NCI-H1417 treated with DMSO at 0.1 percent for 48 hours (cell line): ENCODE results near the gene FILIP1L.
"Not testable (repeated sequence)": the region's sequence is repeated elsewhere in the genome, so short reads cannot be mapped to it uniquely, and the experiment has no call there.

Source experiments
- DNase-seq: peaks from one replicate; lab custom pipeline; 2025; lab: John Stamatoyannopoulos, UW

The FILIP1L gene

DNA sequence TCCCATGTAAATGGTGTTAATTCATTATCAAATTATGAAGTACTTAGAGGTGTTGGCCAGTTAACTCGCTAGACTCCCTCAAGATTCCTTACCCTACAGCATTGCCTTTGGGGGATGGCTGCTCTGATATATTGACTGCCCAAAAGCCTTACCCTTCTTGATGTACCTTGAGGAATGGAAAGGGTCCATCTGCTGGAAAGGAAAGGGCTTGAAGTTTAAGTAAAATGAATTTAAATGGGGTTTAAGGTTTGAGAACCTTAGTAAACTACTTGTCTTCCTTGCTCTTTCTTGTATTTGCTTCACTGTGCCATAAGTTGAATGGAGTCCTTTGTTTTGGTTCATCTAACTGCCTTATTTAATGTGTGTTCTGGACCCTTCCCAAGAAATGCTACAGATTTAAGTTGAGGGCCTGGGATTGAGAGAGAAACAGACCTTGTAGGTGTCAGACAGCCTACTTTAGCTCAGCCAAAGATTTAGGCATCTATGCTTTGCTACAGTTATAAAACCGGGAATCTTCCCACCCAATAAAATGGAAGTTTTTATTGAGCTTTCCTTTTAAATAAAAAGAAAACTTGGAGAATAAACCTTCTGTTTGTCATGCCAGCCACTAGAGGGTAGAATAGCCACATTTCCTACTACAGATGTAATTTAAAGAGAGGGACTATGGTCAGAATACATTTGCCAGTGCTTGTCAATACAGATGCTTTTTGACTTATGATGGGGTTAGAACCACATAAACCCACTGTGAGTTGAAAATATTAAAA lies 271.3 kb downstream of the FILIP1L start:
- DNase-seq: peak; percentile 40

DNA sequence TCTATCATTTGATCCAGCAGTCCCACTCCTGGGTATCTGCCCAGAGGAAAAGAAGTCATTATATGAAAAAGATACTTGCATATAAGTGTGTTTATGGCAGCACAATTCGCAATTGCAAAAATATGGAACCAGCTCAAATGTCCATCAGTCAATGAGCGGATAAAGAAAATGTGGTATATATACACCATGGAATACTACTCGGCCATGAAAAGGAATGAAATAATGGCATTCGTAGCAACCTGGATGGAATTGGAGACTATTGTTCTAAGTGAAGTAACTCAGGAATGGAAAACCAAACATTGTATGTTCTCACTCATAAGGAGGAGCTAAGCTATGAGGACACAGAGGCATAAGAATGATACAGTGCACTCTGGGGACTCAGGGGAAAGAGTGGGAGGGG lies 272.4 kb downstream of the FILIP1L start:
- DNase-seq: not testable (repeated sequence)

GRCh38 chr3:99839613-99840012 lies 274.7 kb downstream of the FILIP1L start:
- DNase-seq: no peak

- DNase-seq: no peak
These were observed 275.5 kb downstream of the FILIP1L start for GRCh38 chr3:99838755-99839154.

DNA sequence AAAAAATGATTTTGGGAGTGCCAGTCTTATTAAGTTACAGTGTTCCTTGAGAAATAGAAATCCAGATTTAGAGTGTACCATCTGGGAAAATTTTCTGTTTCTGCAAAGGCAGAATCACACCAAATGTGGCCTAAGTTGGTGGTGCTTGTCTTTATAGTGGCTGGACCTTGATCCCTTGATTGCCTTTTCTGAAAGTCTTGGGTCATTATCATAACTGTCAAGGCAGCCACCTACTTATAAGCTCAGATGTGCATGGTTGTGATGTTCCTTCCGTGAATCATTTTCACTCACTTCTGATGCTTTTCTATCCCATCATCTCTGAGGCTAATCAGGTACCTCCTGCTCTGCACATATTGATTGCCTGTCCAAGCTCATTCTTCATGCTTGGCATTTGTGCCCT lies 276.6 kb downstream of the FILIP1L start:
- no peak for DNase-seq

- no peak for DNase-seq
These were observed 277.6 kb downstream of the FILIP1L start for GRCh38 chr3:99836681-99837080.

DNA sequence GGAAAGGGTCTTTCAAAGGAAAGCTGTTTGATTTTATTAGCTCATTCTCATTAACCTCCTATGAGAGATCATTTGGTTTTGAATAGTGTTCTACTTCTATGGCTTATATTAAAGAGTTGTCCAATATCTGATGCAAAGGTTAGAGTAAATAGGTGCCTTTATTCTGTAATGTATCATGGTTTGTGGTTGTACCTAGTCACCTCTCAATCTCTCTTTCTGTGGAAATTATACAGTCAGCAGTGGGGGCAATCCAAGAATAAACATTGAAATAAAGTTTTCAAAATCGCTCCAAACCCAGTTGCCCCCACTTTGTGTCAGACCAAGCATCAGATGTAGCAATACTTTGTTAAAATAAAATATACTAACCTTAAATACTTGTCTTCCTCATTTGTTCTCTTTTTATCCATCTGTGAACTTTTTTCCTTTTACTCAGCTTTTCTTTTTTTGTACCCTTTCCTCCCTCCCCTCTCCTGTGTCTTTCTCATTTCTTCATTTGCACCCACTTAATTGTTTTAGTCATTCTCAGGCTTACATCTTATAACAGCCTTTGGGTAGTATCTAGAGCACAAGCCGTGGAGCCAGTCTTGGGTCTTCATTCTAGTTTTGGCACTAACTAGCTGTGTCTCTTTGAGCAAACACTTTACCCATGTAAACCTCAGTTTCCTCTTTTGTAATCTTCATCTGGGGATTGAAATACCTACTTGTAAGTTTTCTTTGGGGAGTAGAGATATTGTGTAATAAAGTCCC lies 279.9 kb downstream of the FILIP1L start:
- DNase-seq: no peak

DNA sequence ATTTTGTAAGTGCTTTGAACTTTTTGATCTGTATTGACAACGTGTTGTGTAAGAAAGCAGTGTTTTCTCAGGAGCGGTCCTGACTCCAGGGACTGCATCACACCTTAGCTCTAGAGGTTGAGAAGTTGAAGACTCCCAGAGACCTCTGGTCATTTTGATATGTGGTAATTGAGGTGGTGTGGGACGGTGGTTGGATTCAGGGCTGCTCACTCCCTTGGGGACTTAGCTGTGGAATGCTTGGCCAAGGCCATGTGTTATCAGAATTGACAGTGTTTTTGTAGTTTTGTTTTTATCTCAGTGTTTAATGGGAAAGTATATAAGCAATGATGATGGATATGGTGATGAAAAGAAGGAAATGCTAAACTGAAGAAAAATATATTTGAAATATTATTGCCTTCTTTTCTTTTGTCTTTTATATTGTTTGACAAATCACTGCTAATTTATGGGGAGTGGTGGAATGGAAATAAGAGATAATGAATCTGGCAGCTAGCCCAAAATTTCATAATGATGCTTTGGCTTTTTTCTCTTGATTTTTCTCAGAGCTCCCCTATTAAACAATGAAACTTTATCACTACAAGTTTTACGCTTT lies 280.6 kb downstream of the FILIP1L start:
- DNase-seq: no peak

- DNase-seq: no peak
These were observed 284.5 kb downstream of the FILIP1L start for GRCh38 chr3:99829844-99830243.

GRCh38 chr3:99825004-99825640 lies 289.2 kb downstream of the FILIP1L start:
- DNase-seq: no peak

DNA sequence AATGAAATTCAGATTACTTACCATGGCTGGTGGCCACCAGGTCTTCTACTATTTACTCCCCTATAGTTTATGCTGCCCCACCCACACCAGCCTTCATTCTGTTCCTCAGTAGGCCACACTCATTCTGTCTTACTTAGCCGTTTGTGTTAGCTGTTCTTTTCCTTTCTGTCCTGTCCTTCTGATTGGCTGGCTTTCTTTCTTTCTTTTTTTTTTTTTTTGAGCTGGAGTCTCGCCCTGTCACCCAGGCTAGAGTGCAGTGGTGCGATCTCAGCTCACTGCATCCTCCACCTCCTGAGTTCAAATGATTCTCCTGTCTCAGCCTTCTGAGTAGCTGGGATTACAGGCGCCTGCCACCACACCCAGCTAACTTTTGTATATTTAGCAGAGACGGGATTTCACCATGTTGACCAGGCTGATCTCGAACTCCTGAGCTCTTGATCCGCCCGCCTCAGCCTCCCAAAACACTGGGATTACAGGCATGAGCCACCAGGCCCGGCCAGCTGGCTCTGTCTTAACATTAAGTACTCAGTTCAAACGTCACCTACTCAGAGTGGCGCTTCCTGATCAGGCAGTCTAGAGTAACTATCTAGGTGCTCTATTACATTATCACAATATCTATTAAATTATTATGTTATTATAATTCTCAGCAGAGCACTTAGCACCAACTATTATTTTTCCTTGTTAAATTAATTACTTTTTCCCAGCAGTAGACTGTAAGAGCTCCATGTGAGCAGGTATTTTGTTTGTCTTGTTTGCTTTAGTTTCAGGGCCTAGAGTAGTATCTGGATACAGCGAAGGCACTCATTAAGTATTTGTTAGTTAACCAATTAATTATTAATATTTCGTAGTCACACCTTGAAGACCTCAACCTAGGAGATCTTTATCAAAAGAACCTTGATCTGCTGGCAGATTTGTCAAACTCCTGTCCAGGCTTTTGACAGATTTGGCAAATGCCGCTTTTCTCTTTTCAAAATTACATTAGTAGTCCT lies 290.3 kb downstream of the FILIP1L start:
- no peak for DNase-seq

GRCh38 chr3:99818818-99819217 lies 295.5 kb downstream of the FILIP1L start:
- DNase-seq: no peak

DNA sequence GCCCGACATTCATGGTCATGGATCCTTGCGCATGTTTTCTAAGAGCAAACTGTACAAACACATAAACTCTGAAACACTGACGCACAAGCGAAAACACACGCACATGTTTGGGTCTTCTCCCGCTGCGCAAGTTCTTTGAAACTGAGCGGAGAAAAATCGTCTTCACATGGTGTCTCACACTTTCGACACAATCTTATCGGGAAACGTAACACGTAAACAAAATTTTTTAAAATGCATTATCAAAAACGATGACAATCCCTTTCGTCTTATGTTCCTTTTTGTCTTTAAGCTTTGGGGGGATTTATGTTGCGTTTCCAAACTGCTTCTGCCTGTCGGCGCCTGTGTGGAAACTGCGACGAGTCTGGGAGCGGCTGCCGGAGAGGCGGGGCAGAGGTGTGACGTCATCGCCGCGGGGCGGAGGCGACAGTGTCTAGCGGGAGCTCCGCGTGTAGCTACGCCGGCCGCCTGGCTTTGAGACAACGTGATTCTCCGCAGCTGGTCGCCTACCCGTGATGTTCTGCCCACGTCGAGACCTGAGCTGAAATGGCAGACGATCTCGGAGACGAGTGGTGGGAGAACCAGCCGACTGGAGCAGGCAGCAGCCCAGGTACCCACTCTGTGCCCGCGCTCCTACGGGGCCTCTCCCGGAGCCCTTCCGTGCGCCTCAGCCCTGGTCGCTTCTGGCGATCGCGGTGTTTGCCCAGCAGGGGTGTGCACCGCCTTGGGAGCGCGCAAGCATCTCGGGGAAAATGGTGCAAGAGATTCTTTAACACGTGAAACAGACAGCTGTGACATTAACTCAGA lies 296.7 kb downstream of the FILIP1L start, which contains the start of gene CMSS1:
Gene CMSS1, plus strand, starts transcription at position 426 of the 804 bp plus-strand sequence.
- peak; percentile 80 for DNase-seq

- DNase-seq: no peak
These were observed 297.3 kb downstream of the FILIP1L start for GRCh38 chr3:99817047-99817436.

DNA sequence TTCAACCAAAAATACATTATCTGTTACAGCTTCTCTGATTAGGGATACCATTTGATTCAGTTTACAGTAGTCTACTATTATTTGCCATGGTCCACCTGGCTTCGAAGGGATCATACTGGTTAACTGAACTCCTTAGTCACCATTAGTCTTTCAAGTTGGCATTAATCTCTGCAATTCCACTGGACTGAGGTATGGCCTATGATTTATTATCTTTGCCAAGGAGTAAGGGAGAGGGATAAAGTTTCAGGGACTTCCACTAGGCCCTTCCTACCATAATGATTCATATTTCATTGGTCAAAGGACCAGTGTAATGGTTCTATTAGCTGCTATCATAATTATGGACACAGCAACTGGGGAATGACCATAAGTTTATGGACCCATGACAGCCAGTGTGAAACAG lies 303.9 kb downstream of the FILIP1L start:
- DNase-seq: no peak

GRCh38 chr3:99809565-99809964 lies 304.7 kb downstream of the FILIP1L start:
- no peak for DNase-seq

DNA sequence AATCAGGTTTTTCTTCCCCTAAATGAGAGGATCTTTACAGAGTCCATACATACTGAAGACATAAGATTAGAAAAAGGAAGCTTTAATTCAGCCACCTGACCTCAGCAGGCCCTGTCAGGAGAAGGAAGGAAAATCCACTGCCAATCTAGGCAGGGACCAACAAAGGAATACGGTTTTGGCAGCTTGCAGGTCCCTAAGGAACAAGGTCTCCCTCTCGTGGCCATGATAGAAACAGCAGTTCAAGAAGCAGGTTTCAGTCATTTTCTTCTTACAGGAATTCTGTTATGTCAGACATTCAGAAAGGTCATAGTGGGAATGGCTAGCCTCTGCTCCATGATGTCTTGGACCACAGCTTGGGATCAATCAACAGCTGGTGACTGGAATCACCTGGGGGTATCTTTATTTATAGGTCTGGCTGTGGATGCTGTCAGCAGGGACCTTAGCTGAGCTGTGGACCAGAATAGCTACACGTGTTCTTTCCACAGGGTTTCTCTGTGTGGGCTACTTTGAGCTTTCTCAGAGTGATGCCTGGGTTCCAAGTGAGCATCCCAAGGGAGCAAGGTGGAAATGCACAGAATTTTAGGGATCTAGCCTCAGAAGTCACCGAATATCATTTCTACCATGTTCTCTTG lies 306.0 kb downstream of the FILIP1L start:
- DNase-seq: peak; percentile 3

- DNase-seq: no peak
These were observed 309.1 kb downstream of the FILIP1L start for GRCh38 chr3:99805160-99805559.

GRCh38 chr3:99803297-99803696 lies 311.0 kb downstream of the FILIP1L start:
- DNase-seq: no peak

DNA sequence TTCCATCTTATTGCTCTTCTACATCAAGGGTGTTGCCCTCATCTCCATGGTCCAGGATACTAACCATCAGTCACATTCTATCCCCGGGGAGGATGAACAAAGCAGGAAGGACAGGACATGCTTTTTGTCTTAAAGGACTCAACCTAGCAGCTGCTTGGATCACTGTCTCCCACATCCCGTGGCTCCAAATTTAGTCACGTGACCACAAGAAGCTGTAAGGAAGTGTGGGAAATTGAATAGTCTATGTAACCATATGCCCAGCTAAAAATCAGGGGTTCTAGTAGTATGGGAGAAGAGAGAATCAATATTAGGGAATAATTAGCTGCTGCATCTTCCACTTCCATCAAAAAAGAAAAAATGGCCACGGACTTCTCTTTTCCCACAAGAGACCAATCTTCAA lies 314.9 kb downstream of the FILIP1L start:
- DNase-seq: no peak
